ENCODE results near the gene PNPLA2.

The PNPLA2 gene

GRCh38 chr11:818396-819128 lies at the start of gene PNPLA2:
Gene PNPLA2, plus strand, starts transcription at chr11:818914. Its CDS starts 805 bp downstream, at chr11:819719.
- no peak for DNase-seq

GRCh38 chr11:769887-770641 lies 48.6 kb upstream of the PNPLA2 start:
- no peak for DNase-seq

- DNase-seq = no peak
Measured at GRCh38 chr11:770642-771616, 47.8 kb upstream of the PNPLA2 start.

GRCh38 chr11:771617-772204 lies 47.0 kb upstream of the PNPLA2 start:
- no peak for DNase-seq

- peak; percentile 92 for DNase-seq
Measured at GRCh38 chr11:772429-773390, 46.0 kb upstream of the PNPLA2 start.

GRCh38 chr11:773425-773824 lies 45.3 kb upstream of the PNPLA2 start:
- no peak for DNase-seq

GRCh38 chr11:773830-774229 lies 44.9 kb upstream of the PNPLA2 start:
- DNase-seq = no peak

- DNase-seq = no peak
Measured at GRCh38 chr11:774873-775592, 43.7 kb upstream of the PNPLA2 start.

- DNase-seq = no peak
Measured at GRCh38 chr11:776263-776560, 42.5 kb upstream of the PNPLA2 start.

- DNase-seq = no peak
Measured at GRCh38 chr11:776561-777287, 42.0 kb upstream of the PNPLA2 start.

GRCh38 chr11:777288-778255 lies 41.1 kb upstream of the PNPLA2 start, which contains the start of gene GATD1:
Gene GATD1, minus strand, starts transcription at chr11:777487. Its CDS starts 25 bp downstream, at chr11:777462.
- peak; percentile 83 for DNase-seq

GRCh38 chr11:778976-779954 lies 39.4 kb upstream of the PNPLA2 start:
- no peak for DNase-seq

- DNase-seq = no peak
Measured at GRCh38 chr11:779955-780532, 38.7 kb upstream of the PNPLA2 start.

GRCh38 chr11:782264-783174 lies 36.2 kb upstream of the PNPLA2 start:
- no peak for DNase-seq

GRCh38 chr11:783581-784015 lies 35.1 kb upstream of the PNPLA2 start:
- peak; percentile 81 for DNase-seq

Measured in midbrain (tissue), 1 donor.